Activated CD8-positive, alpha-beta T cell treated with anti-CD3 and anti-CD28 coated beads, Interleukin-2, amount 10 ng/mL, durations not matched to agents 7 days and 5 days (primary cell): ENCODE measurements around the gene MAP1A. TPM values are rescaled to one million over a fixed set of nuclear protein-coding genes. Genes with fewer than 3 reads are reported as not detected.

Experiments
- ATAC-seq: fragments of 150-1000 bp; cut with Tn5 transposase; one replicate; pipeline ENCODE4 v1.10.0; 2021; ENCODE audit warnings: moderate library complexity
- CTCF ChIA-PET: fragments of 350-600 bp; sonication (Branson Sonifier 250); formaldehyde crosslinking; loops from one replicate; lab custom pipeline; 2021; ENCODE audit warnings: antibody characterized with exemption; lab: Charles Lee
- POLR2A ChIA-PET: fragments of 350-600 bp; sonication (Branson Sonifier 250); formaldehyde crosslinking; loops from one replicate; lab custom pipeline; 2021; ENCODE audit warnings: antibody characterized with exemption; lab: Charles Lee
- DNase-seq: peaks from one replicate; pipeline ENCODE4 v3.0.0-alpha.2; 2020
- H3K27ac Mint-ChIP-seq: one replicate; pipeline ENCODE4 v1.8.0; 2021; ENCODE audit warnings: mild to moderate bottlenecking, mixed read lengths
- H3K27me3 Mint-ChIP-seq: one replicate; pipeline ENCODE4 v1.8.0; 2021; ENCODE audit warnings: low read depth, mixed read lengths
- H3K36me3 Mint-ChIP-seq: one replicate; pipeline ENCODE4 v1.8.0; 2021; ENCODE audit warnings: low read depth, mixed read lengths
- H3K4me1 Mint-ChIP-seq: one replicate; pipeline ENCODE4 v1.8.0; 2021; ENCODE audit warnings: low read depth, mixed read lengths
- H3K4me3 Mint-ChIP-seq: one replicate; pipeline ENCODE4 v1.8.0; 2021; ENCODE audit warnings: mild to moderate bottlenecking, mixed read lengths
- H3K9me3 Mint-ChIP-seq: one replicate; pipeline ENCODE4 v1.8.0; 2022; ENCODE audit warnings: mixed read lengths; ENCODE audit not compliant: insufficient read depth
- total RNA-seq, 2 experiments: library from RNA; stranded (reverse); gene quantifications; one replicate each; pipeline ENCODE4 v1.2.3, GENCODE V29; 2021

Gene MAP1A
- total RNA-seq, 2 experiments from 2014 or later, result 5.3 to 5.6 TPM

DNA sequence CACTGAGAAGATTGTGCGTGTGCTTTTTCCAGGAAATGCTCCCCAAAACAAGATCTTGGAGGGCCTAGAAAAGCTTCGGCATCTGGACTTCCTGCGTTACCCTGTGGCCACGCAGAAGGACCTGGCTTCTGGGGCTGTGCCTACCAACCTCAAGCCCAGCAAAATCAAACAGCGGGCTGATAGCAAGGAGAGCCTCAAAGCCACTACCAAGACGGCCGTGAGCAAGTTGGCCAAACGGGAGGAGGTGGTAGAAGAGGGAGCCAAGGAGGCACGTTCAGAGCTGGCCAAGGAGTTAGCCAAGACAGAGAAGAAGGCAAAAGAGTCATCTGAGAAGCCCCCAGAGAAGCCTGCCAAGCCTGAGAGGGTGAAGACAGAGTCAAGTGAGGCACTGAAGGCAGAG, 4.8 kb downstream of the MAP1A start:
- CTCF ChIA-PET, result interaction anchor here (1.5 to 2.5 kb wide), 2 partner anchors 8 to 11 kb away, joined by 5 to 10 read pairs; no protein-coding TSS in a partner anchor
- no peak for DNase-seq
- H3K36me3 Mint-ChIP-seq, result no peaks in the 10 kb centered on the region
- ATAC-seq, result no peak
- POLR2A ChIA-PET, result interaction anchor here (3.1 kb wide), 1 partner anchor 11 kb away, joined by 13 read pairs; no protein-coding TSS in a partner anchor
- no peak overlapping the region for H3K4me3 Mint-ChIP-seq
- peaks cover 21% of the 10 kb centered on the region for H3K27me3 Mint-ChIP-seq
- H3K4me1 Mint-ChIP-seq, result peaks cover 34% of the 10 kb centered on the region
- H3K27ac Mint-ChIP-seq, result no peak overlapping the region
- H3K9me3 Mint-ChIP-seq, result no peaks in the 10 kb centered on the region

DNA sequence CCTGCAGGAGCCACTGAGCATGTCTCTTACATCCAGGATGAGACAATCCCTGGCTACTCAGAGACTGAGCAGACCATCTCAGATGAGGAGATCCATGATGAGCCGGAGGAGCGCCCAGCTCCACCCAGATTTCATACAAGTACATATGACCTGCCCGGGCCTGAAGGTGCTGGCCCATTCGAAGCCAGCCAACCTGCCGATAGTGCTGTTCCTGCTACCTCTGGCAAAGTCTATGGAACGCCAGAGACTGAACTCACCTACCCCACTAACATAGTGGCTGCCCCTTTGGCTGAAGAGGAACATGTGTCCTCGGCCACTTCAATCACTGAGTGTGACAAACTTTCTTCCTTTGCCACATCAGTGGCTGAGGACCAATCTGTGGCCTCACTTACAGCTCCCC, 6.2 kb downstream of the MAP1A start:
- H3K27me3 Mint-ChIP-seq, result peaks cover 10% of the 10 kb centered on the region
- H3K27ac Mint-ChIP-seq, result peak overlapping the region; percentile 45
- DNase-seq (no peak), ATAC-seq (no peak)
- CTCF ChIA-PET, result interaction anchor here (0.9 to 2.5 kb wide), 2 partner anchors 12 to 40 kb away, joined by 3 to 10 read pairs; no protein-coding TSS in a partner anchor
- POLR2A ChIA-PET, result interaction anchor here (3.1 kb wide), 1 partner anchor 12 kb away, joined by 13 read pairs; no protein-coding TSS in a partner anchor
- H3K4me1 Mint-ChIP-seq, result peaks cover 22% of the 10 kb centered on the region
- H3K4me3 Mint-ChIP-seq, result no peak overlapping the region
- no peaks in the 10 kb centered on the region for H3K36me3 Mint-ChIP-seq
- H3K9me3 Mint-ChIP-seq, result no peaks in the 10 kb centered on the region

DNA sequence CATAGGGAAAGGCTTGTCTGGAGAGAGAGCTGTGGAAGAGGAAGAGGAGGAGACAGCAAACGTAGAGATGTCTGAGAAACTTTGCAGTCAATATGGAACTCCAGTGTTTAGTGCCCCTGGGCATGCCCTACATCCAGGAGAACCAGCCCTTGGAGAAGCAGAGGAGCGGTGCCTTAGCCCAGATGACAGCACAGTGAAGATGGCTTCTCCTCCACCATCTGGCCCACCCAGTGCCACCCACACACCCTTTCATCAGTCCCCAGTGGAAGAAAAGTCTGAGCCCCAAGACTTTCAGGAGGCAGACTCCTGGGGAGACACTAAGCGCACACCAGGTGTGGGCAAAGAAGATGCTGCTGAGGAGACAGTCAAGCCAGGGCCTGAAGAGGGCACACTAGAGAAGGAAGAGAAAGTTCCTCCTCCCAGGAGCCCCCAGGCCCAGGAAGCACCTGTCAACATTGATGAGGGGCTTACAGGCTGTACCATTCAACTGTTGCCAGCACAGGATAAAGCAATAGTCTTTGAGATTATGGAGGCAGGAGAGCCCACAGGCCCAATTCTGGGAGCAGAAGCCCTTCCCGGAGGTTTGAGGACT, 6.9 kb downstream of the MAP1A start:
- peaks cover 5% of the 10 kb centered on the region for H3K27me3 Mint-ChIP-seq
- H3K4me1 Mint-ChIP-seq, result peaks cover 18% of the 10 kb centered on the region
- DNase-seq, result no peak
- no peak overlapping the region for H3K27ac Mint-ChIP-seq
- ATAC-seq, result no peak
- no peaks in the 10 kb centered on the region for H3K36me3 Mint-ChIP-seq
- ChIA-PET CTCF (interaction anchor here (2.5 kb wide), 1 partner anchor 13 kb away, joined by 10 read pairs; no protein-coding TSS in a partner anchor), POLR2A (interaction anchor here (3.1 kb wide), 1 partner anchor 13 kb away, joined by 13 read pairs; no protein-coding TSS in a partner anchor)
- no peaks in the 10 kb centered on the region for H3K9me3 Mint-ChIP-seq
- H3K4me3 Mint-ChIP-seq, result no peak overlapping the region

DNA sequence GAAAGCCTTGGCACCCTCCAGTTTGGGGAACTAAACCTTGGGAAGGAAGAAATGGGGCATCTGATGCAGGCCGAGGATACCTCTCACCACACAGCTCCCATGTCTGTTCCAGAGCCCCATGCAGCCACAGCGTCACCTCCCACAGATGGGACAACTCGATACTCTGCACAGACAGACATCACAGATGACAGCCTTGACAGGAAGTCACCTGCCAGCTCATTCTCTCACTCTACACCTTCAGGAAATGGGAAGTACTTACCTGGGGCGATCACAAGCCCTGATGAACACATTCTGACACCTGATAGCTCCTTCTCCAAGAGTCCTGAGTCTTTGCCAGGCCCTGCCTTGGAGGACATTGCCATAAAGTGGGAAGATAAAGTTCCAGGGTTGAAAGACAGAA, 7.7 kb downstream of the MAP1A start:
- CTCF ChIA-PET, result no interaction called here
- no peak for ATAC-seq
- POLR2A ChIA-PET, result no interaction called here

DNA sequence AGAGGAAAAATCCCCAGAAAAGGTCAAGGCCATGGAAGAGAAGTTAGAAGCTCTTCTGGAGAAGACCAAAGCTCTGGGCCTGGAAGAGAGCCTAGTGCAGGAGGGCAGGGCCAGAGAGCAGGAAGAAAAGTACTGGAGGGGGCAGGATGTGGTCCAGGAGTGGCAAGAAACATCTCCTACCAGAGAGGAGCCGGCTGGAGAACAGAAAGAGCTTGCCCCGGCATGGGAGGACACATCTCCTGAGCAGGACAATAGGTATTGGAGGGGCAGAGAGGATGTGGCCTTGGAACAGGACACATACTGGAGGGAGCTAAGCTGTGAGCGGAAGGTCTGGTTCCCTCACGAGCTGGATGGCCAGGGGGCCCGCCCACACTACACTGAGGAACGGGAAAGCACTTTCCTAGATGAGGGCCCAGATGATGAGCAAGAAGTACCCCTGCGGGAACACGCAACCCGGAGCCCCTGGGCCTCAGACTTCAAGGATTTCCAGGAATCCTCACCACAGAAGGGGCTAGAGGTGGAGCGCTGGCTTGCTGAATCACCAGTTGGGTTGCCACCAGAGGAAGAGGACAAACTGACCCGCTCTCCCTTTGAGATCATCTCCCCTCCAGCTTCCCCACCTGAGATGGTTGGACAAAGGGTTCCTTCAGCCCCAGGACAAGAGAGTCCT, 9.0 kb downstream of the MAP1A start:
- no peaks in the 10 kb centered on the region for H3K9me3 Mint-ChIP-seq
- ATAC-seq (no peak), DNase-seq (no peak)
- H3K4me3 Mint-ChIP-seq, result no peak overlapping the region
- H3K4me1 Mint-ChIP-seq, result peaks cover 18% of the 10 kb centered on the region
- ChIA-PET CTCF (interaction anchor here (2.0 kb wide), 1 partner anchor 12 kb away, joined by 8 read pairs; no protein-coding TSS in a partner anchor), POLR2A (no interaction called here)
- H3K36me3 Mint-ChIP-seq, result no peaks in the 10 kb centered on the region
- no peaks in the 10 kb centered on the region for H3K27me3 Mint-ChIP-seq
- no peak overlapping the region for H3K27ac Mint-ChIP-seq

More for the DNA sequence above, 7.7 kb downstream of the MAP1A start:
- Mint-ChIP-seq H3K4me3 (no peak overlapping the region), H3K27me3 (no peaks in the 10 kb centered on the region), H3K36me3 (no peaks in the 10 kb centered on the region), H3K4me1 (peaks cover 18% of the 10 kb centered on the region), H3K27ac (no peak overlapping the region), H3K9me3 (no peaks in the 10 kb centered on the region)
- no peak for DNase-seq

DNA sequence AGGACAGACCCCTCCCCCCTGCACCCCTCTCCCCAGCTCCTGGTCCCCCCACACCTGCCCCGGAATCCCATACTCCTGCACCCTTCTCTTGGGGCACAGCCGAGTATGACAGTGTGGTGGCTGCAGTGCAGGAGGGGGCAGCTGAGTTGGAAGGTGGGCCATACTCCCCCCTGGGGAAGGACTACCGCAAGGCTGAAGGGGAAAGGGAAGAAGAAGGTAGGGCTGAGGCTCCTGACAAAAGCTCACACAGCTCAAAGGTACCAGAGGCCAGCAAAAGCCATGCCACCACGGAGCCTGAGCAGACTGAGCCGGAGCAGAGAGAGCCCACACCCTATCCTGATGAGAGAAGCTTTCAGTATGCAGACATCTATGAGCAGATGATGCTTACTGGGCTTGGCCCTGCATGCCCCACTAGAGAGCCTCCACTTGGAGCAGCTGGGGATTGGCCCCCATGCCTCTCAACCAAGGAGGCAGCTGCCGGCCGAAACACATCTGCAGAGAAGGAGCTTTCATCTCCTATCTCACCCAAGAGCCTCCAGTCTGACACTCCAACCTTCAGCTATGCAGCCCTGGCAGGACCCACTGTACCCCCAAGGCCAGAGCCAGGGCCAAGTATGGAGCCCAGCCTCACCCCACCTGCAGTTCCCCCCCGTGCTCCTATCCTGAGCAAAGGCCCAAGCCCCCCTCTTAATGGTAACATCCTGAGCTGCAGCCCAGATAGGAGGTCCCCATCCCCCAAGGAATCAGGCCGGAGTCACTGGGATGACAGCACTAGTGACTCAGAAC, 9.8 kb downstream of the MAP1A start:
- Mint-ChIP-seq H3K27ac (no peak overlapping the region), H3K27me3 (no peaks in the 10 kb centered on the region), H3K36me3 (no peaks in the 10 kb centered on the region), H3K9me3 (no peaks in the 10 kb centered on the region), H3K4me1 (peaks cover 18% of the 10 kb centered on the region), H3K4me3 (no peak overlapping the region)
- ATAC-seq (no peak), DNase-seq (no peak)
- ChIA-PET POLR2A (no interaction called here), CTCF (interaction anchor here (2.0 kb wide), 1 partner anchor 13 kb away, joined by 8 read pairs; no protein-coding TSS in a partner anchor)

DNA sequence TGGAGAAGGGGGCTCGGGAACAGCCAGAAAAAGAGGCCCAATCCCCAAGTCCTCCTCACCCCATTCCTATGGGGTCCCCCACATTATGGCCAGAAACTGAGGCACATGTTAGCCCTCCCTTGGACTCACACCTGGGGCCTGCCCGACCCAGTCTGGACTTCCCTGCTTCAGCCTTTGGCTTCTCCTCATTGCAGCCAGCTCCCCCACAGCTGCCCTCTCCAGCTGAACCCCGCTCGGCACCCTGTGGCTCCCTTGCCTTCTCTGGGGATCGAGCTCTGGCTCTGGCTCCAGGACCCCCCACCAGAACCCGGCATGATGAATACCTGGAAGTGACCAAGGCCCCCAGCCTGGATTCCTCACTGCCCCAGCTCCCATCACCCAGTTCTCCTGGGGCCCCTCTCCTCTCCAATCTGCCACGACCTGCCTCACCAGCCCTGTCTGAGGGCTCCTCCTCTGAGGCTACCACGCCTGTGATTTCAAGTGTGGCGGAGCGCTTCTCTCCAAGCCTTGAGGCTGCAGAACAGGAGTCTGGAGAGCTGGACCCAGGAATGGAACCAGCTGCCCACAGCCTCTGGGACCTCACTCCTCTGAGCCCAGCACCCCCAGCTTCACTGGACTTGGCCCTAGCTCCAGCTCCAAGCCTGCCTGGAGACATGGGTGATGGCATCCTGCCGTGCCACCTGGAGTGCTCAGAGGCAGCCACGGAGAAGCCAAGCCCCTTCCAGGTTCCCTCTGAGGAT, 10.6 kb downstream of the MAP1A start:
- Mint-ChIP-seq H3K4me1 (peaks cover 18% of the 10 kb centered on the region), H3K4me3 (no peak overlapping the region), H3K27ac (no peak overlapping the region), H3K36me3 (no peaks in the 10 kb centered on the region), H3K27me3 (no peaks in the 10 kb centered on the region), H3K9me3 (no peaks in the 10 kb centered on the region)
- ATAC-seq (no peak), DNase-seq (no peak)
- CTCF ChIA-PET, result interaction anchor here (2.0 kb wide), 1 partner anchor 14 kb away, joined by 8 read pairs; no protein-coding TSS in a partner anchor
- POLR2A ChIA-PET, result no interaction called here

DNA sequence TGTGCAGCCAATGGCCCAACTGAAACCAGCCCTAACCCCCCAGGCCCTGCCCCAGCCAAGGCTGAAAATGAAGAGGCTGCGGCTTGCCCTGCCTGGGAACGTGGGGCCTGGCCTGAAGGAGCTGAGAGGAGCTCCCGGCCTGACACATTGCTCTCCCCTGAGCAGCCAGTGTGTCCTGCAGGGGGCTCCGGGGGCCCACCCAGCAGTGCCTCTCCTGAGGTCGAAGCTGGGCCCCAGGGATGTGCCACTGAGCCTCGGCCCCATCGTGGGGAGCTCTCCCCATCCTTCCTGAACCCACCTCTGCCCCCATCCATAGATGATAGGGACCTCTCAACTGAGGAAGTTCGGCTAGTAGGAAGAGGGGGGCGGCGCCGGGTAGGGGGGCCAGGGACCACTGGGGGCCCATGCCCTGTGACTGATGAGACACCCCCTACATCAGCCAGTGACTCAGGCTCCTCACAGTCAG, 11.2 kb downstream of the MAP1A start:
- H3K4me1 Mint-ChIP-seq, result peaks cover 18% of the 10 kb centered on the region
- H3K36me3 Mint-ChIP-seq, result peaks cover 2% of the 10 kb centered on the region
- no peaks in the 10 kb centered on the region for H3K27me3 Mint-ChIP-seq
- H3K27ac Mint-ChIP-seq, result no peak overlapping the region
- POLR2A ChIA-PET, result no interaction called here
- H3K4me3 Mint-ChIP-seq, result no peak overlapping the region
- no peaks in the 10 kb centered on the region for H3K9me3 Mint-ChIP-seq
- DNase-seq (no peak), ATAC-seq (no peak)
- CTCF ChIA-PET, result interaction anchor here (0.8 kb wide), 1 partner anchor 14 kb away, joined by 3 read pairs; no protein-coding TSS in a partner anchor

DNA sequence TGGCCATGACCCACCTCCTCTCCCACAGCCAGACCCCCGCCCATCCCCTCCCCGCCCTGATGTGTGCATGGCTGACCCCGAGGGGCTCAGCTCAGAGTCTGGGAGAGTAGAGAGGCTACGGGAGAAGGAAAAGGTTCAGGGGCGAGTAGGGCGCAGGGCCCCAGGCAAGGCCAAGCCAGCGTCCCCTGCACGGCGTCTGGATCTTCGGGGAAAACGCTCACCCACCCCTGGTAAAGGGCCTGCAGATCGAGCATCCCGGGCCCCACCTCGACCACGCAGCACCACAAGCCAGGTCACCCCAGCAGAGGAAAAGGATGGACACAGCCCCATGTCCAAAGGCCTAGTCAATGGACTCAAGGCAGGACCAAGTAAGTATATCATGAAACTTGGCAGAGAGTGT, 11.7 kb downstream of the MAP1A start:
- Mint-ChIP-seq H3K27ac (no peak overlapping the region), H3K4me3 (no peak overlapping the region), H3K27me3 (no peaks in the 10 kb centered on the region), H3K36me3 (peaks cover 2% of the 10 kb centered on the region), H3K9me3 (no peaks in the 10 kb centered on the region), H3K4me1 (peaks cover 18% of the 10 kb centered on the region)
- POLR2A ChIA-PET, result no interaction called here
- ATAC-seq (no peak), DNase-seq (no peak)
- CTCF ChIA-PET, result interaction anchor here (0.8 kb wide), 1 partner anchor 14 kb away, joined by 3 read pairs; no protein-coding TSS in a partner anchor

DNA sequence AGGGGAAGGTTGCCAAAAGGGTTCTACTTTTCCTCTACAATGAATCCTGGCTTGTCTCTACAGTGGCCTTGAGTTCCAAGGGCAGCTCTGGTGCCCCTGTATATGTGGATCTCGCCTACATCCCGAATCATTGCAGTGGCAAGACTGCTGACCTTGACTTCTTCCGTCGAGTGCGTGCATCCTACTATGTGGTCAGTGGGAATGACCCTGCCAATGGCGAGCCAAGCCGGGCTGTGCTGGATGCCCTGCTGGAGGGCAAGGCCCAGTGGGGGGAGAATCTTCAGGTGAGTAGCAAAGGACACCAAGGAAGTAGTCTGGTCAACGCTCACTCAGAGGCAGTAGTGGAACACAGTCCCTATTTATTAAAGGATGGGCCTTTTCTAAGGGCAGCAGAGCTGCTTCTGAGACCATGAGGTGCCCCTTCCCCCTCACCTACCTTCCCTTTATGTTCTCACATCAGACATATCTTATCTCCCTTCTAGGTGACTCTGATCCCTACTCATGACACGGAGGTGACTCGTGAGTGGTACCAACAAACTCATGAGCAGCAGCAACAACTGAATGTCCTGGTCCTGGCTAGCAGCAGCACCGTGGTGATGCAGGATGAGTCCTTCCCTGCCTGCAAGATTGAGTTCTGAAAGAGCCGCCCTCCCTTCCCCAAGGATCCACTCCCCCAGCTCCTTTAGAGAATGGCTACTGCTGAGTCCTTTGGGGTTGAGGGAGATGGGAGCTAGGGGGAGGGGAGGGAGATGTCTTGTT, 12.4 kb downstream of the MAP1A start:
- DNase-seq, result no peak
- Mint-ChIP-seq H3K9me3 (no peaks in the 10 kb centered on the region), H3K4me1 (peaks cover 17% of the 10 kb centered on the region), H3K27me3 (no peaks in the 10 kb centered on the region), H3K27ac (no peak overlapping the region), H3K36me3 (peaks cover 2% of the 10 kb centered on the region), H3K4me3 (no peak overlapping the region)
- no peak for ATAC-seq
- ChIA-PET POLR2A (no interaction called here), CTCF (no interaction called here)
